Measurements from ENCODE around the gene SF1.

- TF ChIP-seq CTCF (IDR thresholded peaks at IDR 0.05) (no peak), FOXM1 (IDR thresholded peaks at IDR 0.05; ENCODE audit: low read depth) (no peak)
Measured at GRCh38 chr11:64801561-64802369, 23.4 kb upstream of the SF1 start.

All from SK-N-SH (cell line).